Vagina (tissue), 2 donors: ENCODE results near the gene URB1.

Experiments used
- CTCF ChIP-seq, 3 experiments: fragments of 450-650 bp in 2 of 3; fragments of 200-600 bp in 1 of 3; sonication (generic) in 1 of 3; IDR thresholded peaks; one replicate each; pipeline ENCODE4 v1.5.1; 2017 to 2019; ENCODE audit warnings: antibody characterized with exemption in 3 of 3, mild to moderate bottlenecking in 2 of 3, moderate library complexity in 2 of 3
- POLR2A ChIP-seq, 2 donors: fragments of 450-650 bp; IDR thresholded peaks; one replicate each; pipeline ENCODE4 v1.6.1; 2017; ENCODE audit warnings: antibody characterized with exemption in 2 of 2, mild to moderate bottlenecking in 2 of 2, moderate library complexity in 2 of 2
- POLR2AphosphoS5 ChIP-seq, 2 donors: sonication (generic); formaldehyde crosslinking; IDR thresholded peaks; one replicate each; pipeline ENCODE4 v1.9.0; 2017; ENCODE audit warnings: antibody characterized with exemption in 2 of 2, mild to moderate bottlenecking in 2 of 2, low read depth in 1 of 2; ENCODE audit not compliant: insufficient read depth in 1 of 2

- TF ChIP-seq CTCF (IDR thresholded peaks at IDR 0.05) (no peak), POLR2AphosphoS5 (IDR thresholded peaks at IDR 0.05; ENCODE audit: insufficient read depth in 1 of 2, low read depth in 1 of 2) (no peak), POLR2A (IDR thresholded peaks at IDR 0.05) (no peak)
These were observed 1.1 kb downstream of the URB1 start for GRCh38 chr21:32391755-32392154.
